Amniotic stem cell (primary cell): ENCODE measurements around the gene GSK3A.

Source experiments
- DNase-seq: peaks from one replicate; lab custom pipeline; 2025; lab: John Stamatoyannopoulos, UW

GSK3A gene

GRCh38 chr19:42242512-42243409 is at the start of gene GSK3A:
Gene GSK3A, minus strand, starts transcription at chr19:42242602. Its CDS starts 137 bp downstream, at chr19:42242465.
- DNase-seq: peak; percentile 97

DNA sequence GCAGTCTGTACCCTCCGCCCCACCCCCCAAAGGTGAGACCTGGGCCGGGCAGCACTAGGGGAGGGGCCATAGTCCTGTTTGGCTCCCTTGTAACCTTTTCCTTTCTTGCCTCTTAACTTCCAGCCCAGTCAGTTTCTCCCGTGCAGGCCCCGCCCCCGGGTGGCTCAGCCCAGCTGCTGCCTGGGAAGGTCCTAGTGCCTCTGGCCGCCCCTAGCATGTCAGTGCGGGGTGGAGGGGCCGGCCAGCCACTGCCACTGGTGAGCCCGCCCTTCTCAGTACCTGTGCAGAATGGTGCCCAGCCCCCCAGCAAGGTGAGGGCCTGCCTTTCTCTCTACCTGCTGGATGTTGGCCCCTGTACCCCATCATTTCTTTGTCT is 49.0 kb upstream of the GSK3A start:
- no peak for DNase-seq

DNA sequence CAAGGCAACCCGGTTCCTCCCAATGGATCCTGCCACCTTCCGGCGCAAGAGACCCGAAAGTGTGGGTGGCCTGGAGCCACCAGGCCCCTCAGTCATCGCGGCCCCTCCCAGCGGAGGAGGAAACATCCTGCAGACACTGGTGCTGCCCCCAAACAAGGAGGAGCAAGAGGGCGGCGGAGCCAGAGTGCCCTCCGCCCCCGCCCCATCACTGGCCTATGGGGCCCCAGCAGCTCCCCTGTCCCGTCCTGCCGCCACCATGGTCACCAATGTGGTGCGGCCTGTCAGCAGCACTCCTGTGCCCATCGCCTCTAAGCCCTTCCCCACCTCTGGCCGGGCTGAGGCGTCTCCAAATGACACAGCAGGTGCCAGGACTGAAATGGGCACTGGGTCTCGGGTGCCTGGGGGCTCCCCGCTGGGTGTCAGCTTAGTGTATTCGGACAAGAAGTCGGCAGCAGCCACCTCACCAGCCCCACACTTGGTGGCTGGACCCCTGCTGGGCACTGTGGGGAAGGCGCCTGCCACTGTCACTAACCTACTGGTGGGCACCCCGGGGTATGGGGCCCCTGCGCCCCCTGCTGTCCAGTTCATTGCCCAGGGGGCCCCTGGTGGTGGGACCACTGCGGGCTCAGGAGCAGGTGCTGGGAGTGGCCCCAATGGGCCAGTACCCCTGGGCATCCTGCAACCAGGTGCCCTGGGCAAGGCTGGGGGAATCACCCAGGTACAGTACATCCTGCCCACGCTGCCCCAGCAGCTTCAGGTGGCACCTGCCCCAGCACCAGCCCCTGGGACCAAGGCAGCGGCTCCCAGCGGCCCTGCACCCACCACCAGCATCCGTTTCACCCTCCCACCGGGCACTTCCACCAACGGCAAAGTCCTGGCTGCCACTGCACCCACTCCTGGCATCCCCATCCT is 48.4 kb upstream of the GSK3A start:
- no peak for DNase-seq

- DNase-seq: no peak
Measured at GRCh38 chr19:42290136-42290522, 47.7 kb upstream of the GSK3A start.

DNA sequence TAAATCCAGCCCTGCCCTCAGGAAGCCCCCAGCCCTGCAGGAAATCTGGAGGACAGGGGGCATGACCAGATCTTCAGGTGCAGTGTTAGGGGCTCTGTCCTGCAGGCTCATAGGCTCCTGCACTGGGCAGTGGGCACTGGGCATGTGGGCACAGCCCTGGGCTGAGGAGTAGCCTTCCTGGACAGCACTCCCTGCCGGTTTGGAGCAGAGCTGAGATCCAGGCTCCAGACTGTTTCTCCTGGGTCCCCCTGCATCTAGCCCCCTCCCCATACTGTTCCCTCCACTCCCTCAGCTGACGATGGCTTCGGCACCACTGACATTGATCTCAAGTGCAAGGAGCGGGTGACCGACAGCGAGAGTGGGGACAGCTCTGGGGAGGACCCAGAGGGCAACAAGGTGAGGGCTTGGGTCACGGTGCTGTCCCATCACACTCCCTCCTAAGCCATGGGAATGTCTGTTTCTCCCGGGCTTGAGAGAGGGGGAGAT is 47.2 kb upstream of the GSK3A start:
- DNase-seq: no peak

DNA sequence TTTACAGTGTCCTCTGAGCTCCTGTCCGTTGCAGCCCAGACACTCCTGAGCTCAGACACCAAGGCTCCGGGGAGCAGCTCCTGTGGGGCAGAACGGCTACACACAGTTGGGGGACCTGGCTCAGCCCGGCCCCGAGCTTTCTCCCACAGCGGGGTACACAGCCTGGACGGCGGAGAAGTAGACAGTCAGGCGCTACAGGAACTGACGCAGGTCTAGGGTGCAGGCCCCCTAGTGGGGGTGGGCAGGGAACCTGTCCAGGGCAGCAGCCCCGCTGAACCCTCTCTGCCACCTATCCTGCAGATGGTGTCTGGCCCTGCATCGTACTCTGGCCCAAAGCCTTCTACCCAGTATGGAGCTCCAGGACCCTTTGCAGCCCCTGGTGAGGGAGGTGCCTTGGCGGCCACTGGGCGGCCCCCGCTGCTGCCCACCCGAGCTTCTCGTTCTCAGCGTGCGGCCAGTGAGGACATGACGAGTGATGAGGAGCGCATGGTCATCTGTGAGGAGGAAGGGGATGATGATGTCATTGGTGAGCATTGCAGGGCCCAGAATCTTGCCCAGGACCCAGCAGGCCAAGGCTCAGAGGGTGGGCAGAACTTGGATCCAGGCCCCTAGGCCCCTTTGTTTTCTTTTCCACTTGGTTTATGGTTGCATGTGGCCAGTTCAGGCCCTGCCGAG is 46.6 kb upstream of the GSK3A start:
- DNase-seq: no peak

GRCh38 chr19:42288387-42288786 is 46.0 kb upstream of the GSK3A start:
- DNase-seq: no peak

- no peak for DNase-seq
Measured at GRCh38 chr19:42287827-42288107, 45.4 kb upstream of the GSK3A start.

- no peak for DNase-seq
Measured at GRCh38 chr19:42287017-42287826, 44.8 kb upstream of the GSK3A start.

DNA sequence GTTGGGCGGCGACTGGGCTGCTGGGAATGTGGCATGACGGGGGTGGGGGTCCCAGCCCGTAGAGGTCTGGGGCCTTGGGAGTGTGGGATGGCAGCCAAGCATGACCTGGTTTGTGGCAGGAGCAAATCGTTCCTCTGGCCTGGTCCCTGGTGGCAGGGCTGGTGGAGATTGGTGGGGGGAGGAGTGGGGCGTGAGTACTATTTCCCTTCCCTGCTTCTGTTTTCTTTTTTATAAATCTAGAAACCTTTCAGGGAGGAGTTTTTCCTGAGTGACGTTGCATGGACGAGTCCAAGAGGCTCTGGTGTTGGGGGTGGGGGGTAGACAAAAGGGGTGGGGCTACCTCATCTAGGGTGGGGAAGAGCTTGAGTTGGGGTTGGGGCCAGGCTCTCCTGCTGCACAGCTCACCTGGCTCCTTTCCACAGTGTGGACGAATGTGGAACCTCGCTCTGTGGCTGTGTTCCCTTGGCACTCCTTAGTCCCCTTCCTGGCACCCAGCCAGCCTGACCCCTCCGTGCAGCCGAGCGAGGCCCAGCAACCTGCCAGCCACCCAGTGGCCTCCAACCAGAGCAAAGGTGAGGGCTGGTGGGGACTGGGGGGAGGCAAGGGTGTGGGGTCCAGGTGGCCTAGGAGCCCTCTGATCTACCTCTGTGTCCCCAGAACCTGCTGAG is 44.1 kb upstream of the GSK3A start:
- no peak for DNase-seq

DNA sequence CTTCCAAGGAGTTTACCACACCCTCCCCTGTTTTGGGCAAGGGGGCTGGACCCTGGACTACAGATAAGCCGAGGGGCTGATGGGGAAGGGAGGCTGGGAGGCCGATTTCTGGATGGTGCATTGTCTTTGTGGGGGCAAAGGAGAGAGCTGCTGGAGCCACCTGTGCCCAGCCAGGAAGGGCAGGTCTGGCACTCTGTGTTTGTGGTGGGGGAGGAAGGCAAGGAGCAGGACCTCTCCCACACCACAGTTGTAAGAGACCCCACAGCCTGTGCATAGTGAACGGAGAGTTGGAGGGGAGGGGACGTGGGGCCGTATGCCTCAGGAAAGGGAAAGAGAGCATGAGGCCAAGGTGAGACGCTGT is 43.6 kb upstream of the GSK3A start:
- DNase-seq: no peak

- no peak for DNase-seq
Measured at GRCh38 chr19:42285541-42285941, 43.1 kb upstream of the GSK3A start.

GRCh38 chr19:42284591-42285341 is 42.4 kb upstream of the GSK3A start:
- DNase-seq: no peak

DNA sequence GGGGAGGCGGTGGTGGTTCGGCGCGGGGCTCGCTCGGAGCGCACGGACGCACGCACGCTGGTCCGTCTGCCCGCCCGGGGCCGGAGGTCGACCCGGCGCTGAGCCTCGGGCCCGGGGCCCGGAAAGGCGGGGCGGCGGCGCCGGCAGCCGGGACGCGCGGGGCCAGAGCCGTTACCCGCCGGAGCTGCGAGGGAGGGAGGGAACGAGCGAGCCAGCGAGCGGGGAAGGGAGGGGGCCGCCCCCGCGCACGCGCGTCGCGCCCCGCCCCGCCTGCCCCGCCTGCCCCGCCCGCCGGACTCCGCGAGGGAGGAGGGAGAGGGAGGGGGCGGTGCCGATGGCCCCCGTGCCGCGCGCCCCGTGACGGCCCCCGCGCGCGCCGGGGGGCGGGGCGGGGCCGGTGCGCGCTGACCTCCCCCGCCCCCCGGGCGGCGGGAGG is 41.7 kb upstream of the GSK3A start:
- DNase-seq: no peak

GRCh38 chr19:42283188-42284065 is 41.0 kb upstream of the GSK3A start:
- DNase-seq: peak; percentile 87

DNA sequence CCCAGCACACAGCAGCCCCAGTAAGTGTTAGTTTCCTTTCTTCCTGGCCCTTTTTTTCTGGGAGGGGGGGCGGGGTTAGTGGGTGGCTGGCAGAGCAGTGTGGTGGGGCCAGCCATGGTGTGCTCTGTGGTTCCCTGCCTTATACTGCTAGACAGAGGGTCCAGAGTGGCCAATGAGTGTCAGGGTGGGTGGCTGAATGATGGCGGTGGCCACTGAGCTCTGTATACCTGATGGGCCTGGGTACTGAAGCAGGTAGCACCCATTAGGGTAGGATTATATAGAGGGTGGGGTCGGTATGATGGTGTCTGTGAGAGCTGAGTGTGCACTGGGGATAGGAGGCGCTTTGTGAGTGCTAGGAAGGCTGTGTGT is 40.4 kb upstream of the GSK3A start:
- DNase-seq: no peak

GRCh38 chr19:42281827-42282762 is 39.7 kb upstream of the GSK3A start:
- DNase-seq: no peak

DNA sequence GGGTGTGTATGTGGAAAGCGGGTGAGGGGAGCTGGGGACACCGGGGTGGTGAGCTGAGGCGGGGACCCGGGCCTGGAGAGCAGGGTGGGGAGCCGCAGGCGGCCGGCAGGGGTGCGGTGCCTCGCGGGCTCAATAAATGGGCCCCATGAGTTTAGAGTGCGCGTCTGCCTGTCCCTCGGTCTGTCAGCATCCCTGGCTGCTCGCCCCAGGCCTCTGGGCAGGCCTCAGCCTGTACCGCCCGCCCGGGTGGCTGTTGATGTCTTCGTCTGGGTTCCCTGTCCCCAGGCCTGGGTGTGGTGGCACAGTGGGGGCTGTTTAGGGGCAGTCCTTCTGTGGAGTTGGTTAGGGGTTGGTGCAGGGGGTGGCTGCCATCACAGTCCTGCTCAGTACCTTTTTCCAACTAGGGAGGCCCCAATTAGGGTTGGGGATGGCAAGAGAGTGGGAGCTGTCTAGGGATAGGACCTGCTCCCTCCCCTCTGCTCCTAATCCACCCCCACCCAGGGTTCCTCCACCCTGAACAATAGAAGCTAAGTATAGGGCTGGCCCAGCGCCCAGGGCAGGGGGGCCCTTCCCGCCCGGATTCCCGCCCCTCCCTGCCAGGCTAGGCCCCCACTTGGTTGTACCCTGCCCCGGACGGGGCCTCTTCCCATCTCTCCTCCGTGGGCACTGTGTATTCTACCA is 38.9 kb upstream of the GSK3A start:
- no peak for DNase-seq
